Erythroblast (primary cell): Measurements from ENCODE around the gene FSCN2.

Experiments used
- GATA1 ChIP-seq: IDR thresholded peaks from 2 replicates; pipeline ENCODE4 v1.6.1; 2011; ENCODE audit warnings: low read depth, mild to moderate bottlenecking, control low read depth, low read length, moderate library complexity
- POLR2A ChIP-seq: IDR thresholded peaks from 2 replicates; pipeline ENCODE4 v1.6.1; 2011; ENCODE audit warnings: mild to moderate bottlenecking, low read length

GRCh38 chr17:81579298-81579697, 51.1 kb downstream of the FSCN2 start:
- TF ChIP-seq POLR2A (no peak), GATA1 (no peak)
